RCC 7860 (cell line): ENCODE results near the gene OR6K6.

Experiments
- DNase-seq: peaks from one replicate; pipeline ENCODE4 v3.0.0-alpha.2; 2015; ENCODE audit warnings: low spot score
- FAIRE-seq: peaks from 2 replicates; lab custom pipeline; 2012; peaks lifted over from hg19 to GRCh38; lab: Jason Lieb, UNC

OR6K6 gene

GRCh38 chr1:158800526-158800925 is 46.0 kb downstream of the OR6K6 start:
- DNase-seq = no peak
- no peak for FAIRE-seq

DNA sequence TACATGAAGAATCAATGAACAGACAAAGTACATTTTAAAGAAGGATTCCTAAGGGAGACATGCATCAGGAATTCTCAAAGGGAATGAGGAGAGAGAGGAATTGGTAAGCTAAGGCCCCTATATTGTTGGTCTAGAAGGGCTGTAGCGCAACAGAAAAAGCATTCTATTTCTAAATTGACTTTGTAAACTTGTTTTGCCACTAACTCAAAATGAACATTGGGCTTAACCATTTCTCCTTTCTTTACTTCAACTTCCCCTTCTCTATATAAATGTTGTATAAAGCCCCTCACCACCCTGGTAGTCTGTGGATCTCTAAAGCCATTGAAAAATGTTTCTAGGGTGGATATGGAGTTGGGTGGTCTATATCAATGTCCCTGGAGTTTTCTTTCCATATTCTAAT is 46.9 kb downstream of the OR6K6 start:
- FAIRE-seq (no peak), DNase-seq (no peak)

DNA sequence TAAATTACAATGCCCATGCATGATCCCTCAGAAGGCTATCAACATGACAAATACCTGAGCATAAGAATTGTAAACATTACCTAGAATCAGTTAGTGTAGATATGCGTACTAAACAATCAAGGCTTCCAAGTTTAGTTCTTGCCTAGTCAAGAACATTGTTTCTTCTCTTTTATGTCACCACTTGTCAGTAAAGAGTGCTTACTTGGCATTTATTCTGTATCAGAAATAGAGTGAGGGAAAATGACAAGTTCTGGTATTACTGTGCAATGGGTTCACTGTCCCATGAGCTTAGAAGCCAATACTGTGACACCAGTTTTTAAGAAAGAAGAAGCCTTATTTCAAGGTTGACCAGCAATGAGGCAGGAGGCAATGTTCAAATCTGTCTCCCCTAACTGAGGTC is 49.2 kb downstream of the OR6K6 start:
- FAIRE-seq (no peak), DNase-seq (no peak)
